22Rv1 (cell line): Measurements from ENCODE around the gene SYNPO.

ENCODE experiments used
- H3K27ac ChIP-seq: fragments of 450-650 bp; 2 replicates; pipeline ENCODE4 v1.5.1; 2017
- ZFX ChIP-seq: fragments of 450-650 bp; IDR thresholded peaks from 2 replicates; pipeline ENCODE4 v1.6.1; 2017; ENCODE audit warnings: antibody characterized with exemption, borderline replicate concordance
- TF ChIP-seq, protein P1 (sequence below): fragments of 450-650 bp; IDR thresholded peaks from 2 replicates; pipeline ENCODE4 v1.5.1; 2017; ENCODE audit warnings: mild to moderate bottlenecking

Gene SYNPO

DNA sequence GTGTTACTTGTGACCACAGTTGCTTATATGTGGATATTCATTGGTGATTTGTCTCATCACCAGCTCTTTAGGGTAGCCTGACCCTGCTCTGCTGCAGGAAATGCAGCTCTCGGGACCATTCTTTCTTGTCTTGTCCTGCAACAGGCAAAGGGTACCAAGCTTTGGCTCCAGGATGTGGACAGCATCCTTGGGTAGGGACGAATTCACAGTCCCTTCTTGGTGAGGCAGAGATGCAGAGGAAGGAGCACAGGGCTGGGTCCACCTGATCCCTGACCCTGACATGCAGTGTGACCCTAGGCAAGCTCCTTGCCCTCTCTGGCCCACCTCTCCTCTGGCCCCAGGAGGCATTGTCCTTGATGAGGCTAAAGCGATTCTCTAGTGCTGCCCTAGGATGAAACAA is 37.0 kb upstream of the SYNPO start:
- TF ChIP-seq, protein P1, sequence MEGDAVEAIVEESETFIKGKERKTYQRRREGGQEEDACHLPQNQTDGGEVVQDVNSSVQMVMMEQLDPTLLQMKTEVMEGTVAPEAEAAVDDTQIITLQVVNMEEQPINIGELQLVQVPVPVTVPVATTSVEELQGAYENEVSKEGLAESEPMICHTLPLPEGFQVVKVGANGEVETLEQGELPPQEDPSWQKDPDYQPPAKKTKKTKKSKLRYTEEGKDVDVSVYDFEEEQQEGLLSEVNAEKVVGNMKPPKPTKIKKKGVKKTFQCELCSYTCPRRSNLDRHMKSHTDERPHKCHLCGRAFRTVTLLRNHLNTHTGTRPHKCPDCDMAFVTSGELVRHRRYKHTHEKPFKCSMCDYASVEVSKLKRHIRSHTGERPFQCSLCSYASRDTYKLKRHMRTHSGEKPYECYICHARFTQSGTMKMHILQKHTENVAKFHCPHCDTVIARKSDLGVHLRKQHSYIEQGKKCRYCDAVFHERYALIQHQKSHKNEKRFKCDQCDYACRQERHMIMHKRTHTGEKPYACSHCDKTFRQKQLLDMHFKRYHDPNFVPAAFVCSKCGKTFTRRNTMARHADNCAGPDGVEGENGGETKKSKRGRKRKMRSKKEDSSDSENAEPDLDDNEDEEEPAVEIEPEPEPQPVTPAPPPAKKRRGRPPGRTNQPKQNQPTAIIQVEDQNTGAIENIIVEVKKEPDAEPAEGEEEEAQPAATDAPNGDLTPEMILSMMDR: no peak
- no peak for TF ChIP-seq ZFX
- H3K27ac ChIP-seq: no peak overlapping the region

DNA sequence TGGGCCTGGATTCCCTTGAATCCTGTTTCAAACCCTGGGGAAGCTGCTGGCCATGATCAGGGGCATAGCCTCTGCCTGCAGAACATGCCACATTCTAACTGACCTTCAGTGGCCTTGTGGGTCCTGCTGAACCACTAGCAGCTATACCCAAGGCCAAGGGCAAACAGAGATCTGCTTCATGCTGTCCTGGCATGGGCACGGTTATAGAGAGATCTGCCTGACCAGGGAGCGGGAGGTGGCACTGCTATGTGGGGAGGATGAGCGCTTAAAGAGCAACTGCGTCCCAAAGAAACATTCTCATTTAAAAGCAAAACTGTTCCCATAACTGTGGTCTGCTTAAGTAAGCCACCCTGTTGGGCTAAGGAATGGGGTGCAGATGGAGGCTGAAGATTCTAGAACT is 36.5 kb upstream of the SYNPO start:
- no peak overlapping the region for H3K27ac ChIP-seq
- no peak for TF ChIP-seq ZFX
- TF ChIP-seq, protein P1: no peak

DNA sequence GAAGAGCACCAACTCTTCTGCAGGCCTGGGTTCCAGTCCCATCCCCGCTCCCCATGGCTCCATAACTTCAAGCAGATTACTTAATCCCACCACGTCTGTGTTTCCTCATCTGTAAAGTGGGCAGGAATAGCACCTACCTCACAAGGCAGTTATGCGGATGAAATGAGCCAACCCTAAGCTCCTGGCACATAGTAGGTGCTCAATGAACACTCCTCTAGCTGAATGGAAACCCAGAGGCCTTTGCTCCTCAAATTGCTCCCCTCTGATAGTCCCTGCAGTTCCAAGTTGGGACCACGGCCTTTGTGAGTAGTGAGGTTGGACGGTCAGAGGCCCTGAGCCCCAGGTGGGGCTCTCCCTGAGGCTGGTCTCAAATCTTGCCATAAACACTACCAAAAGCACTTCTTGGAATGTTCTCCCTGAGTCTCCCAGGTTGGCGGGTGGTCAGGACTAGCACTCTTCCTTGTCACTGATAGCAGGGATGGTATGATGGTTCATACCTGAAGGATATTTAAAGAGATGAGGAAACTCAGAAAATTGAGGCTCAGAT is 35.5 kb upstream of the SYNPO start:
- H3K27ac ChIP-seq: no peak overlapping the region
- TF ChIP-seq, protein P1: no peak
- TF ChIP-seq ZFX: no peak

DNA sequence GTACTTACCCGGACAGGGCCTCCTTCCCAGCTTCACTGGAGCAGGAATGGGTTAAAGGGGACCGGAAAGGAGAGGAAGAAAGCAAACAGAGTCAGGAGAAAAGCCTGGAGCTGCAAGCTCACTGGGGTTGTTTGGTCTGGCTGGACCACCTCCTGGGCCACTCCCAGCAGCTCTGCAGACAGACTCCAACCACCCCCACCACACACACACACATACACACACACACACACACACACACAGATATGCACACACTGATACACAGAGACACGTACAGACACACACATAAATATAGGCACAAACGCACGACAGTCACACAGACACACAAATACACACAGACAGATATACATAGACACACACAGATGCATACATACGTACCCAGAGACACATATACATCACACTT is 34.9 kb upstream of the SYNPO start:
- H3K27ac ChIP-seq: no peak overlapping the region
- no peak for TF ChIP-seq ZFX
- TF ChIP-seq, protein P1: no peak

DNA sequence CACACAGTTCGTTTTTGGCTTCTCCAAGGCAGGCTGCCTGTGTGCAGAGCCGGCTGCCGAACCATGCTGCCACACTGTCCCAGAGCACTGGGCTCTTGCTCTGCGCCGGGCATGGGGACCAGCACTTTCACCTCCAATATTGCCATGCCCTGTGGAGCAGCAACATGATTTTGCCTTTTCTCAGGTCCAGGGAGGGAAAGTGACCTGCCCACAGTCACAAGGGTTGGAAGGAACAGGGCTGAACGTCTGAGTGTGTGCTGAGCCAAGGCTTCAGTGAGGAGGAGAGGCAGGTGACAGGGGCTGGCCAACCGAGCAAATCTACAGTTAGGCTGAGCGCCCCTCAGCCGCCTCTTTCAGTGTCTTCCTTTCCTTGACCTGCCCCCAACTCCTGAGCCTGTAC is 34.0 kb upstream of the SYNPO start:
- no peak overlapping the region for H3K27ac ChIP-seq
- TF ChIP-seq, protein P1: no peak
- no peak for TF ChIP-seq ZFX

DNA sequence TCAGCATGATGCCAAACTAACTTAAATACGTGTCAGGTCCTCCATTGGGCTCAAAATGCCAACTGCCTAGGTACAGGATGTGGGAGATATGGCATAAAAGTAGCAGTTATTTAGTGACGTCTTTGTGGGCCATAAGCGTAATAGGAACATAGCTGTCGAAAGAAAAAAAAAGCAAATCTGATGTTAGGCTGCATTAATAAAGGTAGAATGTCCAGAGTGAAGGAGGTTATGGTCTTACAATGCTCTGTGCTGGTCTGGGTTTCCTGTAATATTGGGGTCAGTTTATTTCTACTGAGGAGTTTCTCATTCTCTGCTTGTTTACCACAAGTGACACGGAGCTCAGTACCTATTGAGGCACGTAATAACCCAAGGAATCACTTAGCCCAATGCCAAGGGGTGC is 33.4 kb upstream of the SYNPO start:
- H3K27ac ChIP-seq: no peak overlapping the region
- TF ChIP-seq, protein P1: no peak
- no peak for TF ChIP-seq ZFX

DNA sequence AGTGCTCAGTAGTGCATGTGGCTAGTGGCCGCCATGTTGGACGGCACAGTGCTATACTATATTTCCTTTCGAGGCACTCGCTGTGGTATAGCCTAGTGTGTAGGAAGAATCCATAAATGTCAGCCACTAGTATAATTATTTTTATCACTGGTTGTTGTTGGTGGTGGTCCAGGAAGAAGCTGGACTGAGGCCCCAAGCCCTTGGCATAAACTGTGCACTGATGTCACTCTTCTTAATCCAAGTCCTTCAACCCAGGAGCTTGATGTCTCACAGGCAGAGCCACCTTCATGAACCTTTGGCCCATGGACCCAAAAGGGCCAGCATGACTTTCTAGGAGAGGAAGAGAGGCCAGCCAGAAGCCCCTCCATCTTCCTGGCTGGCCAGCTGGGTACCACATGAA is 32.5 kb upstream of the SYNPO start:
- H3K27ac ChIP-seq: no peak overlapping the region
- TF ChIP-seq, protein P1: no peak
- no peak for TF ChIP-seq ZFX
